ENCODE measurements around the gene IPO11.

DNA sequence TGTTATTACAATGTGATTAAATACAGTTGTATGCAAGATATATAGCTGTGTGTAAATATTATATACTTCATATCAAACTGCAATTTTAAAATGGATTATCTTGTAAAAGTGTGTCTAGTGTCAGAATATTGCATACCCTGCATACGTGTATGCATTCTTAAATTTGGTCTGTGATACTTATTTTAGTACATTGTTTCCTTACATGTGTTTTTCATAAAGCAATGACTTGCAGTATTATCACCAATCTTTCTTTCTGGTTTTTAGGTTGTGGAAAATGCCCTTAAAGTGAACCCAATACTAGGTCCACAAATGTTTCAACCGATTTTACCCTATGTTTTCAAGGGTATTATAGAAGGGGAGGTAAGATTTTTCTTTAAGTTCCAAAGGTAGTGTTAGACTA is 137.5 kb downstream of the IPO11 start:
- TF ChIP-seq, protein P1, sequence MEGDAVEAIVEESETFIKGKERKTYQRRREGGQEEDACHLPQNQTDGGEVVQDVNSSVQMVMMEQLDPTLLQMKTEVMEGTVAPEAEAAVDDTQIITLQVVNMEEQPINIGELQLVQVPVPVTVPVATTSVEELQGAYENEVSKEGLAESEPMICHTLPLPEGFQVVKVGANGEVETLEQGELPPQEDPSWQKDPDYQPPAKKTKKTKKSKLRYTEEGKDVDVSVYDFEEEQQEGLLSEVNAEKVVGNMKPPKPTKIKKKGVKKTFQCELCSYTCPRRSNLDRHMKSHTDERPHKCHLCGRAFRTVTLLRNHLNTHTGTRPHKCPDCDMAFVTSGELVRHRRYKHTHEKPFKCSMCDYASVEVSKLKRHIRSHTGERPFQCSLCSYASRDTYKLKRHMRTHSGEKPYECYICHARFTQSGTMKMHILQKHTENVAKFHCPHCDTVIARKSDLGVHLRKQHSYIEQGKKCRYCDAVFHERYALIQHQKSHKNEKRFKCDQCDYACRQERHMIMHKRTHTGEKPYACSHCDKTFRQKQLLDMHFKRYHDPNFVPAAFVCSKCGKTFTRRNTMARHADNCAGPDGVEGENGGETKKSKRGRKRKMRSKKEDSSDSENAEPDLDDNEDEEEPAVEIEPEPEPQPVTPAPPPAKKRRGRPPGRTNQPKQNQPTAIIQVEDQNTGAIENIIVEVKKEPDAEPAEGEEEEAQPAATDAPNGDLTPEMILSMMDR (IDR thresholded peaks at IDR 0.05; ENCODE audit: low read depth, low read length, missing input control), result no peak
- no peak for TF ChIP-seq YY1 (IDR thresholded peaks at IDR 0.05)
- TF ChIP-seq HNF4G (IDR thresholded peaks at IDR 0.05), result no peak
- no peak for TF ChIP-seq GABPA (IDR thresholded peaks at IDR 0.05 in 1 of 2, conservative IDR thresholded peaks at IDR 0.05 in 1 of 2)
- no peak for TF ChIP-seq JUND (IDR thresholded peaks at IDR 0.05)
- TF ChIP-seq FOXA1 (IDR thresholded peaks at IDR 0.05), result no peak
- no peak for TF ChIP-seq EGR1 (IDR thresholded peaks at IDR 0.05; ENCODE audit: low read depth in 2 of 2)
- TF ChIP-seq, protein P2, sequence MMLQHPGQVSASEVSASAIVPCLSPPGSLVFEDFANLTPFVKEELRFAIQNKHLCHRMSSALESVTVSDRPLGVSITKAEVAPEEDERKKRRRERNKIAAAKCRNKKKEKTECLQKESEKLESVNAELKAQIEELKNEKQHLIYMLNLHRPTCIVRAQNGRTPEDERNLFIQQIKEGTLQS (IDR thresholded peaks at IDR 0.05), result no peak
- no peak for TF ChIP-seq SP1 (IDR thresholded peaks at IDR 0.05)
- TF ChIP-seq RAD21 (IDR thresholded peaks at IDR 0.05), result no peak
- TF ChIP-seq REST (IDR thresholded peaks at IDR 0.05), result no peak
- TF ChIP-seq ZBTB33 (IDR thresholded peaks at IDR 0.05), result no peak
- no peak for TF ChIP-seq TAF1 (conservative IDR thresholded peaks at IDR 0.05)
- no peak for TF ChIP-seq RXRA (IDR thresholded peaks at IDR 0.05)

Measured in liver (tissue), 3 donors.